K562 (cell line): ENCODE measurements around the gene TSPOAP1. TPM values are rescaled to one million over a fixed set of nuclear protein-coding genes. Genes with fewer than 3 reads are reported as not detected.

Experiments used
- ATAC-seq: fragments of 200-7000 bp; cut with Tn5 transposase; 3 replicates; pipeline ENCODE4 v1.9.1; 2020; ENCODE audit warnings: moderate library complexity
- BruUV-seq: library from RNA; stranded (reverse); fragments of 400-500 nt; replicated peaks from 2 replicates; lab custom pipeline; 2021; lab: Mats Ljungman, UMichigan
- CTCF ChIA-PET: fragments of 300-600 bp; formaldehyde crosslinking; extraction: SDS; loops from one replicate; lab custom pipeline; 2021; ENCODE audit warnings: low intra/inter-chr PET ratio; lab: Yijun Ruan, JAX
- POLR2A ChIA-PET: fragments of 300-600, 350-650 bp; sonication (Branson Sonifier 250); formaldehyde crosslinking; extraction: SDS; loops from one replicate; lab custom pipeline; 2021; ENCODE audit warnings: antibody characterized with exemption, inconsistent platforms; lab: Yijun Ruan, JAX
- DNase-seq, 4 experiments: peaks; one replicate each; pipeline versions ENCODE4 v3.0.0 to v3.0.0-alpha.2; 2011 to 2018; ENCODE audit warnings: low spot score in 3 of 4, mixed read lengths in 3 of 4; ENCODE audit errors: extremely low read depth in 1 of 4
- FAIRE-seq: peaks from 2 replicates; lab custom pipeline; 2011; peaks lifted over from hg19 to GRCh38; lab: Jason Lieb, UNC
- H2AFZ ChIP-seq: 2 replicates; pipeline ENCODE4 v1.6.0; 2011; ENCODE audit warnings: low read depth, low read length, control low read depth, inconsistent platforms
- H3K27ac ChIP-seq: fragments of 200-600 bp; 3 replicates; pipeline ENCODE4 v1.8.0; 2011; ENCODE audit warnings: low read depth, mild to moderate bottlenecking, control low read depth, inconsistent platforms, low read length, moderate library complexity, mixed read lengths; ENCODE audit errors: extremely low read depth
- H3K27me3 ChIP-seq, 2 experiments: fragments of 300-600 bp in 1 of 2; 2 replicates in 1 of 2; 3 replicates in 1 of 2; pipeline versions ENCODE4 v1.6.0 to v1.8.0; 2011; ENCODE audit warnings: inconsistent platforms in 2 of 2, low read length in 2 of 2, mild to moderate bottlenecking in 1 of 2, mixed read lengths in 1 of 2, moderate library complexity in 1 of 2; ENCODE audit not compliant: control insufficient read depth in 2 of 2, insufficient read depth in 2 of 2
- H3K36me3 ChIP-seq: fragments of 300-600 bp; 3 replicates; pipeline ENCODE4 v1.8.0; 2011; ENCODE audit warnings: mild to moderate bottlenecking, low read length, inconsistent platforms; ENCODE audit not compliant: control insufficient read depth, insufficient read depth
- H3K4me1 ChIP-seq, 2 experiments: fragments of 200-600 bp in 1 of 2; replicated peaks in 1 of 2; 2 replicates in 1 of 2; 3 replicates in 1 of 2; pipeline versions ENCODE4 v1.5.1 to v1.8.0; 2011; ENCODE audit warnings: inconsistent platforms in 2 of 2, low read length in 2 of 2, mild to moderate bottlenecking in 1 of 2, mixed read lengths in 1 of 2, moderate library complexity in 1 of 2; ENCODE audit not compliant: control insufficient read depth in 2 of 2, insufficient read depth in 2 of 2
- H3K4me2 ChIP-seq: 2 replicates; pipeline ENCODE4 v1.6.1; 2011; ENCODE audit warnings: low read length, control low read depth, inconsistent platforms, mixed read lengths; ENCODE audit not compliant: insufficient read depth
- H3K4me3 ChIP-seq: fragments of 200-600 bp; sonication (generic), shearing (Covaris generic); 2 replicates; pipeline ENCODE4 v1.5.1; 2016; ENCODE audit warnings: control low read depth, inconsistent platforms
- H3K79me2 ChIP-seq: fragments of 200-600 bp; 3 replicates; pipeline ENCODE4 v1.8.0; 2011; ENCODE audit warnings: low read length, inconsistent platforms; ENCODE audit not compliant: control insufficient read depth, insufficient read depth
- H3K9ac ChIP-seq, 2 experiments: 2 replicates each; pipeline versions ENCODE4 v1.6.0 to v1.6.1; 2011; ENCODE audit warnings: low read depth in 2 of 2, low read length in 2 of 2, control low read depth in 1 of 2, inconsistent platforms in 1 of 2, mild to moderate bottlenecking in 1 of 2, mixed read lengths in 1 of 2; ENCODE audit not compliant: insufficient read depth in 1 of 2
- H3K9me1 ChIP-seq: one replicate; pipeline ENCODE4 v1.6.0; 2011; ENCODE audit warnings: inconsistent platforms, mild to moderate bottlenecking, low read length, moderate library complexity; ENCODE audit not compliant: control insufficient read depth, insufficient read depth
- H3K9me3 ChIP-seq: replicated peaks from 2 replicates; pipeline ENCODE4 v1.5.1; 2011; ENCODE audit warnings: low read depth, low read length, inconsistent platforms; ENCODE audit not compliant: control insufficient read depth, insufficient read depth
- H4K20me1 ChIP-seq: replicated peaks from 2 replicates; pipeline ENCODE4 v1.6.1; 2011; ENCODE audit warnings: low read length, inconsistent platforms, mixed read lengths; ENCODE audit not compliant: control insufficient read depth, insufficient read depth
- CBFA2T3 ChIP-seq: fragments of 450-650 bp; IDR thresholded peaks from 2 replicates; pipeline ENCODE4 v1.6.1; 2017
- HDAC6 ChIP-seq: IDR thresholded peaks from 2 replicates; pipeline ENCODE4 v1.6.1; 2012; ENCODE audit warnings: low read depth, mild to moderate bottlenecking, control low read depth, inconsistent platforms, low read length, moderate library complexity
- HNRNPL ChIP-seq: fragments of 200-400 bp; formaldehyde crosslinking; IDR thresholded peaks from 2 replicates; pipeline ENCODE4 v1.6.1; 2017; ENCODE audit warnings: low read depth, mild to moderate bottlenecking, low read length
- ID3 ChIP-seq, 2 experiments: fragments of 250-450 bp in 1 of 2; fragments of 450-650 bp in 1 of 2; sonication (Bioruptor Pico) in 1 of 2; IDR thresholded peaks; 2 replicates each; pipeline versions ENCODE4 v1.6.1 to v1.8.0; 2016 to 2021; ENCODE audit warnings: mild to moderate bottlenecking in 2 of 2, moderate library complexity in 2 of 2, missing compliant biosample characterization in 1 of 2, missing genetic modification characterization in 1 of 2
- MEIS2 ChIP-seq: fragments of 450-650 bp; IDR thresholded peaks from 2 replicates; pipeline ENCODE4 v1.6.1; 2014; ENCODE audit warnings: mild to moderate bottlenecking; ENCODE audit not compliant: partially characterized antibody
- NCOA1 ChIP-seq: fragments of 450-650 bp; IDR thresholded peaks from 2 replicates; pipeline ENCODE4 v1.6.1; 2016; ENCODE audit warnings: low read depth
- PHB ChIP-seq: fragments of 250-450 bp; sonication (Bioruptor Pico); IDR thresholded peaks from 2 replicates; pipeline ENCODE4 v1.5.0; 2021
- TCF3 ChIP-seq: sonication (generic); formaldehyde crosslinking; IDR thresholded peaks from 2 replicates; pipeline ENCODE4 v1.4.0; 2020; ENCODE audit warnings: mild to moderate bottlenecking, missing genetic modification reagents
- WGBS: fragments of 100-300 bp; shearing (Covaris generic); methylation state at CpG from one replicate; pipeline ENCODE4 v1.1.6; 2016; ENCODE audit warnings: low coverage, mixed read lengths; ENCODE audit not compliant: insufficient coverage; ENCODE audit errors: missing lambda C conversion rate; 5-methylcytosine and 5-hydroxymethylcytosine counted together
- in situ Hi-C: fragments of 300-500 bp; cut with MboI; formaldehyde crosslinking; loops from 4 replicates; pipeline ENCODE4 v1.15.0; 2018; ENCODE audit warnings: inconsistent platforms, mixed read lengths
- intact Hi-C: fragments of 100-400 bp; cut with micrococcal nuclease; formaldehyde crosslinking; loops from 2 replicates; pipeline ENCODE4 v1.14.2; 2022
- polyA plus RNA-seq, 8 experiments: library from polyadenylated mRNA; depleted of rRNA in 4 of 8; stranded (reverse) in 5 of 8; unstranded in 3 of 8; fragments of >200 nt; fragmentation: Nextera tagmentation in 2 of 8; fragmentation: Illumina TruSeq in 1 of 8; extraction: Ambion mirVana in 2 of 8; extraction: Trizol in 1 of 8; gene quantifications; 2 replicates each; pipeline versions ENCODE4 v1.2.1 to v1.2.3, GENCODE V29; 2011 to 2014; ENCODE audit warnings: inconsistent platforms in 1 of 8, missing spikeins in 1 of 8
- total RNA-seq, 7 experiments: library from RNA; depleted of rRNA in 6 of 7; stranded (reverse); fragments of >200 nt in 6 of 7; fragmentation: Illumina TruSeq in 2 of 7; extraction: Trizol in 2 of 7; gene quantifications; 2 replicates each; pipeline versions ENCODE4 v1.2.1 to v1.2.3, GENCODE V29; 2011 to 2021; ENCODE audit warnings: low replicate concordance in 1 of 7
- TF ChIP-seq, protein P1 (sequence below): fragments of 450-650 bp; IDR thresholded peaks from 2 replicates; pipeline ENCODE4 v1.6.1; 2018; ENCODE audit not compliant: partially characterized antibody
- TF ChIP-seq, protein P2 (sequence below): fragments of 250-450 bp; sonication (Bioruptor Pico); IDR thresholded peaks from 2 replicates; pipeline ENCODE4 v1.5.0; 2022; ENCODE audit warnings: mild to moderate bottlenecking
- TF ChIP-seq, protein P3 (sequence below), 2 experiments: fragments of 450-650 bp; IDR thresholded peaks; 2 replicates each; pipeline ENCODE4 v1.6.1; 2018; ENCODE audit warnings: mild to moderate bottlenecking in 2 of 2, low read depth in 1 of 2; ENCODE audit not compliant: partially characterized antibody in 2 of 2

The TSPOAP1 gene
- total and polyA plus RNA-seq, 9 of the 15 experiments (the other 6 are each of a cell fraction or from before 2014, with no cell fraction given): 0.87 to 3.9 (median 1.8) TPM; not detected in 2

GRCh38 chr17:58278661-58279015 lies 50.0 kb downstream of the TSPOAP1 start:
- Histone ChIP-seq H2AFZ (peak overlapping the region; percentile 45; the same call in 1 of the 2 replicates), H3K4me2 (no peak overlapping the region; the same call in 1 of the 2 replicates), H3K9ac (peak overlapping the region in 1 of 2 experiments; percentile 24; a peak in 2 of 4 replicates), H3K4me3 (no peak overlapping the region), H3K27ac (no peak overlapping the region), H3K27me3 (peaks cover 27 to 64% of the 10 kb centered on the region in 2 experiments; a peak in 4 of 5 replicates), H3K9me3 (no peaks in the 10 kb centered on the region), H3K79me2 (no peaks in the 10 kb centered on the region), H4K20me1 (peaks cover 2% of the 10 kb centered on the region; the same call in 1 of the 2 replicates), H3K9me1 (no peaks in the 10 kb centered on the region), H3K4me1 (peaks cover 0 to 21% of the 10 kb centered on the region in 2 experiments; a peak in 3 of 5 replicates), H3K36me3 (no peaks in the 10 kb centered on the region)
- ATAC-seq (no peak; the same call in 2 of the 3 replicates), DNase-seq (peak in 2 of 4 experiments; percentile 8 to 11), FAIRE-seq (no peak)
- in situ Hi-C loops (loop anchor here (25.0 kb wide), 1 partner anchor 734 kb away; no protein-coding TSS in a partner anchor), intact Hi-C loops (no loop called here)
- 30% methylated on average over 4 of the region's 5 CpGs for WGBS
- BruUV-seq: no TSS peak
- POLR2A ChIA-PET: interaction anchor here (0.6 to 1.8 kb wide), 2 partner anchors 14 to 156 kb away, joined by 5 to 6 read pairs; no protein-coding TSS in a partner anchor
- CTCF ChIA-PET: interaction anchor here (0.7 kb wide), 1 partner anchor 409 kb away, joined by 5 read pairs; no protein-coding TSS in a partner anchor
- TF ChIP-seq, protein P1, sequence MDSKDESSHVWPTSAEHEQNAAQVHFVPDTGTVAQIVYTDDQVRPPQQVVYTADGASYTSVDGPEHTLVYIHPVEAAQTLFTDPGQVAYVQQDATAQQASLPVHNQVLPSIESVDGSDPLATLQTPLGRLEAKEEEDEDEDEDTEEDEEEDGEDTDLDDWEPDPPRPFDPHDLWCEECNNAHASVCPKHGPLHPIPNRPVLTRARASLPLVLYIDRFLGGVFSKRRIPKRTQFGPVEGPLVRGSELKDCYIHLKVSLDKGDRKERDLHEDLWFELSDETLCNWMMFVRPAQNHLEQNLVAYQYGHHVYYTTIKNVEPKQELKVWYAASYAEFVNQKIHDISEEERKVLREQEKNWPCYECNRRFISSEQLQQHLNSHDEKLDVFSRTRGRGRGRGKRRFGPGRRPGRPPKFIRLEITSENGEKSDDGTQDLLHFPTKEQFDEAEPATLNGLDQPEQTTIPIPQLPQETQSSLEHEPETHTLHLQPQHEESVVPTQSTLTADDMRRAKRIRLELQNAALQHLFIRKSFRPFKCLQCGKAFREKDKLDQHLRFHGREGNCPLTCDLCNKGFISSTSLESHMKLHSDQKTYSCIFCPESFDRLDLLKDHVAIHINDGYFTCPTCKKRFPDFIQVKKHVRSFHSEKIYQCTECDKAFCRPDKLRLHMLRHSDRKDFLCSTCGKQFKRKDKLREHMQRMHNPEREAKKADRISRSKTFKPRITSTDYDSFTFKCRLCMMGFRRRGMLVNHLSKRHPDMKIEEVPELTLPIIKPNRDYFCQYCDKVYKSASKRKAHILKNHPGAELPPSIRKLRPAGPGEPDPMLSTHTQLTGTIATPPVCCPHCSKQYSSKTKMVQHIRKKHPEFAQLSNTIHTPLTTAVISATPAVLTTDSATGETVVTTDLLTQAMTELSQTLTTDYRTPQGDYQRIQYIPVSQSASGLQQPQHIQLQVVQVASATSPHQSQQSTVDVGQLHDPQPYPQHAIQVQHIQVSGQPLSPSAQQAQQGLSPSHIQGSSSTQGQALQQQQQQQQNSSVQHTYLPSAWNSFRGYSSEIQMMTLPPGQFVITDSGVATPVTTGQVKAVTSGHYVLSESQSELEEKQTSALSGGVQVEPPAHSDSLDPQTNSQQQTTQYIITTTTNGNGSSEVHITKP: no peak
- TF ChIP-seq ID3 (CRISPR knock-in tag; IDR thresholded peaks at IDR 0.05) (no peak), ID3 (tag; IDR thresholded peaks at IDR 0.05) (no peak), MEIS2 (no peak), HDAC6 (no peak), NCOA1 (no peak), PHB (CRISPR knock-in tag) (no peak), CBFA2T3 (no peak), TCF3 (CRISPR knock-in tag) (no peak), HNRNPL (no peak)
- TF ChIP-seq, protein P2, sequence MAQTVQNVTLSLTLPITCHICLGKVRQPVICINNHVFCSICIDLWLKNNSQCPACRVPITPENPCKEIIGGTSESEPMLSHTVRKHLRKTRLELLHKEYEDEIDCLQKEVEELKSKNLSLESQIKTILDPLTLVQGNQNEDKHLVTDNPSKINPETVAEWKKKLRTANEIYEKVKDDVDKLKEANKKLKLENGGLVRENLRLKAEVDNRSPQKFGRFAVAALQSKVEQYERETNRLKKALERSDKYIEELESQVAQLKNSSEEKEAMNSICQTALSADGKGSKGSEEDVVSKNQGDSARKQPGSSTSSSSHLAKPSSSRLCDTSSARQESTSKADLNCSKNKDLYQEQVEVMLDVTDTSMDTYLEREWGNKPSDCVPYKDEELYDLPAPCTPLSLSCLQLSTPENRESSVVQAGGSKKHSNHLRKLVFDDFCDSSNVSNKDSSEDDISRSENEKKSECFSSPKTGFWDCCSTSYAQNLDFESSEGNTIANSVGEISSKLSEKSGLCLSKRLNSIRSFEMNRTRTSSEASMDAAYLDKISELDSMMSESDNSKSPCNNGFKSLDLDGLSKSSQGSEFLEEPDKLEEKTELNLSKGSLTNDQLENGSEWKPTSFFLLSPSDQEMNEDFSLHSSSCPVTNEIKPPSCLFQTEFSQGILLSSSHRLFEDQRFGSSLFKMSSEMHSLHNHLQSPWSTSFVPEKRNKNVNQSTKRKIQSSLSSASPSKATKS: no peak
- TF ChIP-seq, protein P3, sequence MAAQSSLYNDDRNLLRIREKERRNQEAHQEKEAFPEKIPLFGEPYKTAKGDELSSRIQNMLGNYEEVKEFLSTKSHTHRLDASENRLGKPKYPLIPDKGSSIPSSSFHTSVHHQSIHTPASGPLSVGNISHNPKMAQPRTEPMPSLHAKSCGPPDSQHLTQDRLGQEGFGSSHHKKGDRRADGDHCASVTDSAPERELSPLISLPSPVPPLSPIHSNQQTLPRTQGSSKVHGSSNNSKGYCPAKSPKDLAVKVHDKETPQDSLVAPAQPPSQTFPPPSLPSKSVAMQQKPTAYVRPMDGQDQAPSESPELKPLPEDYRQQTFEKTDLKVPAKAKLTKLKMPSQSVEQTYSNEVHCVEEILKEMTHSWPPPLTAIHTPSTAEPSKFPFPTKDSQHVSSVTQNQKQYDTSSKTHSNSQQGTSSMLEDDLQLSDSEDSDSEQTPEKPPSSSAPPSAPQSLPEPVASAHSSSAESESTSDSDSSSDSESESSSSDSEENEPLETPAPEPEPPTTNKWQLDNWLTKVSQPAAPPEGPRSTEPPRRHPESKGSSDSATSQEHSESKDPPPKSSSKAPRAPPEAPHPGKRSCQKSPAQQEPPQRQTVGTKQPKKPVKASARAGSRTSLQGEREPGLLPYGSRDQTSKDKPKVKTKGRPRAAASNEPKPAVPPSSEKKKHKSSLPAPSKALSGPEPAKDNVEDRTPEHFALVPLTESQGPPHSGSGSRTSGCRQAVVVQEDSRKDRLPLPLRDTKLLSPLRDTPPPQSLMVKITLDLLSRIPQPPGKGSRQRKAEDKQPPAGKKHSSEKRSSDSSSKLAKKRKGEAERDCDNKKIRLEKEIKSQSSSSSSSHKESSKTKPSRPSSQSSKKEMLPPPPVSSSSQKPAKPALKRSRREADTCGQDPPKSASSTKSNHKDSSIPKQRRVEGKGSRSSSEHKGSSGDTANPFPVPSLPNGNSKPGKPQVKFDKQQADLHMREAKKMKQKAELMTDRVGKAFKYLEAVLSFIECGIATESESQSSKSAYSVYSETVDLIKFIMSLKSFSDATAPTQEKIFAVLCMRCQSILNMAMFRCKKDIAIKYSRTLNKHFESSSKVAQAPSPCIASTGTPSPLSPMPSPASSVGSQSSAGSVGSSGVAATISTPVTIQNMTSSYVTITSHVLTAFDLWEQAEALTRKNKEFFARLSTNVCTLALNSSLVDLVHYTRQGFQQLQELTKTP (IDR thresholded peaks at IDR 0.05; ENCODE audit: low read depth in 1 of 2, partially characterized antibody in 2 of 2): no peak
